ENCODE measurements around the gene DHTKD1.

The DHTKD1 gene

GRCh38 chr10:12031404-12031803, 37.4 kb upstream of the DHTKD1 start:
- DNase-seq (ENCODE audit: low spot score) = no peak
- no peak for TF ChIP-seq CTCF (IDR thresholded peaks at IDR 0.05; ENCODE audit: extremely low read depth, insufficient read depth, missing control alignments)
- in situ Hi-C loops (cut with MboI; ENCODE audit: low pct_unique_long_range_greater_than_20kb, low sequenced_read_pairs, unreplicated experiment) = no loop called here

- DNase-seq (ENCODE audit: low spot score) = no peak
- TF ChIP-seq CTCF (IDR thresholded peaks at IDR 0.05; ENCODE audit: extremely low read depth, insufficient read depth, missing control alignments) = no peak
- in situ Hi-C loops (cut with MboI; ENCODE audit: low pct_unique_long_range_greater_than_20kb, low sequenced_read_pairs, unreplicated experiment) = no loop called here
Measured at GRCh38 chr10:12036073-12036655, 32.6 kb upstream of the DHTKD1 start.

GRCh38 chr10:12041766-12042408, 26.9 kb upstream of the DHTKD1 start:
- peak; percentile 40 for DNase-seq (ENCODE audit: low spot score)
- in situ Hi-C loops (cut with MboI; ENCODE audit: low pct_unique_long_range_greater_than_20kb, low sequenced_read_pairs, unreplicated experiment) = no loop called here
- TF ChIP-seq CTCF (IDR thresholded peaks at IDR 0.05; ENCODE audit: extremely low read depth, insufficient read depth, missing control alignments) = no peak

GRCh38 chr10:12042409-12042796, 26.4 kb upstream of the DHTKD1 start:
- peak; percentile 36 for DNase-seq (ENCODE audit: low spot score)
- TF ChIP-seq CTCF (IDR thresholded peaks at IDR 0.05; ENCODE audit: extremely low read depth, insufficient read depth, missing control alignments) = no peak
- in situ Hi-C loops (cut with MboI; ENCODE audit: low pct_unique_long_range_greater_than_20kb, low sequenced_read_pairs, unreplicated experiment) = no loop called here

- in situ Hi-C loops (cut with MboI; ENCODE audit: low pct_unique_long_range_greater_than_20kb, low sequenced_read_pairs, unreplicated experiment) = no loop called here
- no peak for TF ChIP-seq CTCF (IDR thresholded peaks at IDR 0.05; ENCODE audit: extremely low read depth, insufficient read depth, missing control alignments)
- peak; percentile 97 for DNase-seq (ENCODE audit: low spot score)
Measured at GRCh38 chr10:12042797-12043651, 25.7 kb upstream of the DHTKD1 start, which contains the start of gene UPF2. UPF2 (minus strand) TSS chr10:12042809; CDS start chr10:12035423, 7,386 bp downstream.

GRCh38 chr10:12045596-12045995, 23.2 kb upstream of the DHTKD1 start:
- TF ChIP-seq CTCF (IDR thresholded peaks at IDR 0.05; ENCODE audit: extremely low read depth, insufficient read depth, missing control alignments) = no peak
- in situ Hi-C loops (cut with MboI; ENCODE audit: low pct_unique_long_range_greater_than_20kb, low sequenced_read_pairs, unreplicated experiment) = no loop called here
- no peak for DNase-seq (ENCODE audit: low spot score)
